HG03565 (cell line): Measurements from ENCODE around the gene KRT1.

Source experiments
- ATAC-seq: cut with Tn5 transposase; IDR thresholded peaks from one replicate; pipeline ENCODE4 v1.9.1; 2021; ENCODE audit warnings: mild to moderate bottlenecking, moderate library complexity; ENCODE audit not compliant: unreplicated experiment

KRT1 gene

DNA sequence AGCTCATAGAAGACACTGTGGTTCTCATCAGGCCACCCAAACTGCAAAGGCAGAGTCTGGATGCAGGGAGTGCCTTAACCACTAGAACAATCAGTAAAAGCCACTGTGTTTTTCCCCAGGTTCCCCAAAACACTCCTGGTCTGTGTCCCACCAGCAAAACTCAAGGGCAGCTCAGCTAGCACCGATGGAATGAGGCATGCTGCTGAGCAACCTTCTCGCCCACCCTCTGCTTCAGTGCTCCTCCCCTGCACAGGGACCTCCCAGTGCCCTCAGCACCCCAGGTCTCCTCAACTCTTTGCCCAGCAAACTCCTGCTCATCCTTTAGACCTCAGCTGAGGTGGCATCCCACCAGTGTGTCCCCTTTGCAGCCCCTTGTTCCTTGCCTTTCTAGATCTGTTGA is 19.2 kb upstream of the KRT1 start:
- ATAC-seq = no peak

DNA sequence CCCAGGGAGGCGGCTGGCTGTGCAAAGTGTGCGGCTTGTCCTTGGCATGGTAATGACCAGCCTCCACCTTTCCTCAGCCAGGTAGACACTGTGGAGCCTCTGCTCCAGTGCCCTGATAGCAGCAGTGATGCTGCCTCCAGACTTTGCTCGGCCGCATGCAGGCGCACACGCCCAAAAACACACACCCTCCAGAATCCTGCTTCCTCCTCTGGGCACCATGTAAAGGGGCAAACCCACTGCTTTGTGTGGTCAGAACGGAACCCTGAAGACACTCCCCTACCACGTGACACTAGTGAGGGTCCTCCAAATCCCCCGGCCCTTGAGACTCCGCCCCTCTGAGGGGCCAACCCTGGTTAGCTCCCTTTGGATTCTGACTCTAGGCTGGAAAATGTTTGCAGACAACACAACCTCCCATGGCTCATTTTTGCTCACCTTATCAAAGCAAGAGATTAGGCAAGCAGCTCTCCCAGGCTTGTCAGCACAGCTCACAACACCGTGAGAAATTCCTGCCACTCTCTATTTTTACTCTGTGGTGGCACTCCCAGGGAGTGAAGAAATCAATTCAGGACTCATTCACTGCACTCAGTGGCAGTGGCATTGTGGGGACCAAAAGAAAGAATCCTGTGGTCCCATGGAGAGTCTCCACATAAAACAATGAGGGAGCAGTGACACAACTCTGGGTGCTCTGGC is 18.6 kb upstream of the KRT1 start:
- ATAC-seq = no peak

GRCh38 chr12:52697058-52697582 is 16.9 kb upstream of the KRT1 start:
- ATAC-seq = no peak

DNA sequence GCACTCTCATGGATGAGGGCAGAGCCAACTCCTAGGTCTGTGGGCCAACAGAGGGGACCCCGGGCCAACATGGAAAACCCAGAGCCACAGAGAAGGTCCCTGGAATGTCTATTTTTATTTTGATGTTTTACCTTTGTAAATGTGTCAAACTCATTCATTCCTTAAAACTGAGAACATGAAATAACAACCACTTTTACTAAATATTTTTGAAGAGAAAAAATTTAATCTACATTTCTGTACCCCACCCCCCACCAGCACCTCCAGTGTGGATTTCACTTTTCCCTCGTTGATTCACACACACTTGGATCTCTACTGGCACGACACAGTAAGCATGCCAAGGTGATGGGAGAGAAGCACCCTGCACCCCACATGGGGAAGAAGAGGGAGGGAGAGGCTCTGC is 16.4 kb upstream of the KRT1 start:
- ATAC-seq = no peak

GRCh38 chr12:52695039-52695438 is 14.8 kb upstream of the KRT1 start:
- ATAC-seq = no peak

GRCh38 chr12:52694151-52694550 is 13.9 kb upstream of the KRT1 start:
- no peak for ATAC-seq

- no peak for ATAC-seq
These were observed 13.1 kb upstream of the KRT1 start for GRCh38 chr12:52693261-52693660.

DNA sequence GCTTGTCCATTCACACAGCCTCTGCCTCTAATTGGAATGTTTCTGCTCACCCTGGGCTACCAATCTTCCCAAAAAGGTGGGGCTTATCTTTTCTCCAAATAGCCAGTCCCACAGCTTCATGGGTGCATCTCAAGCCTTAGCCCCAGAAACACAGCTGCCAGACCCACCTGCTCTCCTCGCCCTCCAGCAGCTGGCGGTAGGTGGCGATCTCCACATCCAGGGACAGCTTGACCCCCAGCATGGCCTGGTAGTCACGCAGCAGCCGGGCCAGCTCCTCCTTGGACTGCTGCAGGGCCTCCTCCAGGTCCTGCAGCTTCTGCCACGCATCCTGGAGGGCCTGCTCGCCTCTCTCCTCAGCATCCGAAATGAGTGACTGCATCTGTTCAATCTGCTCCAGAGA is 12.0 kb upstream of the KRT1 start:
- no peak for ATAC-seq

GRCh38 chr12:52691841-52692150 is 11.6 kb upstream of the KRT1 start:
- no peak for ATAC-seq

- no peak for ATAC-seq
These were observed 11.1 kb upstream of the KRT1 start for GRCh38 chr12:52691076-52691840.

GRCh38 chr12:52690351-52691075 is 10.3 kb upstream of the KRT1 start:
- ATAC-seq = no peak

DNA sequence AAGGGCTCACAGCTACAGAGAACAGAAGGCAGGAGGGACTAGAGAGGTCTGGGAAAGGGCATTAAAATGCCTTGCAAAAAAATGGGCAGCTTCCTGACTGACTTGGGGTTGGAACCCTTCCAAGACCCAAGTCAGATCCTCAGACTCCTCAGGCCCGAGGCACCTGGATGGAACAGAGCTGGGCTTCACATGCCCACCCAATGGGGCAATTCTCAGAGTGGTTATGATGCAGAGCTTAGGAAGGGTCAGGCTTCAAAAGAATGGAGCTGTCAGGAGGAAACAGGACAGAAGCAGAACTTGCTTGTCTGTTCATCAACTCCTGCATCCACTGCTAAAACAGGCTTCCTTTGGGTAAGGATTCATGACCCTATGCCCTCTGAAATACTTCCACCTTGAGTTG is 9.7 kb upstream of the KRT1 start:
- ATAC-seq = no peak

DNA sequence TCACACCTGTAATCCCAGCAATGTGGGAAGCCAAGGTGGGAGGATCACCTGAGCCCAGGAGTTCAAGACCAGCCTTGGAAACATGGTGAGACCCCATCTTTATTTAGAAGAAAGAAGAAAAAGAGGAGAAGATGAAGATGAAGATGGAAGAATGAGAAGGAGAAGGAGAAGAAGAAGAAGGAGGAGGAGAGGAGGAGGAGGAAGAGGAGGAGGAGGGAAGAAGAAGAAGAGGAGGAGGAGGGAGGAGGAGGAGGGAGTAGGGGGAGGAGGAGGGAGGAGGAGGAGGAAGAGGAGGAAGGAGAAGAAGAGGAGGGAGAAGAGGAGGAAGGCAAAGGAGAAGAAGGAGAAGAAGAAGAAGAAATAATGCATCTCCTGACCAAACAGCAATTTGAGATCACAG is 9.0 kb upstream of the KRT1 start:
- no peak for ATAC-seq

DNA sequence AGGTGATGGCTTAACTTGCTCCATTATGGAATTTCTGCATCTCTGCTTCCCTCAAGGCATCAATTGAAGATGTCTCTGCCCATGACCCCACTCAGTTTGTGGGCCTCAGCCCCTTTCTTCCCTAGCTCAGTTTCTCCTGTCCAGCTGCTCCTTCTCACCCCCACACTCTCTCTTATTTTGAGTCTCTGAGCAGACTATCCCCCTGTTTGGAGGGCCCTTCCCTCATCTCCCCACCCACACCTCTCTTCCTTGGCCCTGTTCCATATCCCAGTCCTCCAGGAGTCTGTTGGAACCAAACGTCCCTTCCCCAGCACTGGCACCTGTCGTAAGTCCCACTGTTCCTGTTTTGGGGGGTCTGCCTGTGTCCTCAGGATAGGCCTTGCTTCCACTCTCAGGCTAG is 8.3 kb upstream of the KRT1 start:
- no peak for ATAC-seq

GRCh38 chr12:52687497-52688385 is 7.5 kb upstream of the KRT1 start:
- ATAC-seq = no peak

- ATAC-seq = no peak
These were observed 6.7 kb upstream of the KRT1 start for GRCh38 chr12:52686756-52687487.

DNA sequence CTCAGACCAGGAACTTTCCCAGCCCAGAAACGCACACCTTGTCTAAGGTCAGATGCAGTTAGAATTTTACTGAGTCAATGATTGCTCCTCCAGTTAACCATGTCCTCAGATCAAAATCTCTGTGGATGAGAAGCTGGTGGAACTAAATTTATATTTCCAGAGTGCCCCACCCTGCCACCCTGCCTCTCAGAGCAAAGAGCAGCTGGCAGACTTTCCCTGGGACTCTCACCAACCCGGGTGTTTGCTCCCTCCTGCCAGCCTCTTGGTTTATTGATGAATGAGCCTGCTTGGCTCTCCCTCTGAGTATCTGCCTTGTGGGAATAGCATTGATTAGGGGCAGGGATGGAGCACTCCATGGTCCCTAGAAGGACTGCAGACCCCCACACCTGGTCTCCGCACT is 5.9 kb upstream of the KRT1 start:
- ATAC-seq = no peak

DNA sequence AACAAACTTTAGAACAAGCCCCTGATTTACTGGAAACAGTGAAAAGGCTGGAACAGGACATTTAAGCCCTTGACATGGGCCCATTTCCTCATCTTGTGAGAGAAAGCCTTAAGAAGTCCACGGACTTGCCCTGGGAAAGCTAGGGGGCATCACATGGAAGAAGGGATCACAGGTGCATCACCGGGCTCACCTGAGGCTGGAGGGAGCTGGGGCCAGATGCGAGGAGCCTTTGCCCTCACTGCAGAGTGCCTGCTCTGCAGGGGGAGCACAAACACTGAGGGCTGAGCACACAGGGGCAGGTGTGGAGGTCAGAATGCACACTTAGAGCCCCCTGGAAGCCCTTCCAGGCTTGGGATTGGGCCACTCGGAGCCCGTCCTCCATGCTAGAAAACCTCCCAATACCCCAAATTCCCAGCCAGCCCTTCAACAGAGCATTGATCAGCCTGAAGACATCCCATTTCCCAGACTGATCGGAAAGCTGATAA is 5.2 kb upstream of the KRT1 start:
- ATAC-seq = no peak

GRCh38 chr12:52684431-52684830 is 4.2 kb upstream of the KRT1 start:
- no peak for ATAC-seq
